C4-2B (cell line): ENCODE measurements around the gene NOL7.

Source experiments
- H3K27ac ChIP-seq: fragments of 450-650 bp; 2 replicates; pipeline ENCODE4 v1.5.1; 2017
- ZFX ChIP-seq: fragments of 450-650 bp; IDR thresholded peaks from 2 replicates; pipeline ENCODE4 v1.6.1; 2017
- TF ChIP-seq, protein P1 (sequence below): fragments of 450-650 bp; conservative IDR thresholded peaks from 2 replicates; pipeline ENCODE4 v1.5.1; 2017; ENCODE audit warnings: mild to moderate bottlenecking

The NOL7 gene

DNA sequence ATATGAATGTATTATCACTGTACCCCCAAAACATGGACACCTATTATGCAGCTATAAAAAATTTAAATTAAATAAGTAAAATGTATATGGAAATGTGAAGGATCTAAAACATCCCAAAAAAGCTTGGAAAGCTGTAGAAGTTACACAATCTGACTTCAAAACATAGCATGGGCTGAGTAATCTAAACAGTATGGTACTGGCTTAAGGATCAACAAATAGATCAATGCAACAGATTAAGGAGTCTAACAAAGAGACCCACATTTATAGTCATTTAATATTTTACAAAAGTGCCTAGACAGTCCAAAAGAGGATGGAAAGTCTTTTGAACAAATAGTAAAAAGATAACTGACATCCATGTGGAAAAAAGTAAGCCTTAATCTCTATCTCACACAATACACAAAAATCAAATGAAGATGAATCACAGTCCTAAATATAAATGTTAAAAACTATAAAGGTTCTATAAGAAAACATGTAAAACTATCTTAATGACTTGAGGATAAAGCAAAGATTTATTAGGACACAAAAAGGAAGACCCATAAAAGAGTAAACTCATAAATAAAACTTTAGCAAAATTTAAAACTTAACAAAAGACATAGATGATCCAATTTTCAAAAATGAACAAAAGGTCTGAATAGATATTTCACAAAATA lies 49.7 kb downstream of the NOL7 start:
- H3K27ac ChIP-seq: no peak overlapping the region

DNA sequence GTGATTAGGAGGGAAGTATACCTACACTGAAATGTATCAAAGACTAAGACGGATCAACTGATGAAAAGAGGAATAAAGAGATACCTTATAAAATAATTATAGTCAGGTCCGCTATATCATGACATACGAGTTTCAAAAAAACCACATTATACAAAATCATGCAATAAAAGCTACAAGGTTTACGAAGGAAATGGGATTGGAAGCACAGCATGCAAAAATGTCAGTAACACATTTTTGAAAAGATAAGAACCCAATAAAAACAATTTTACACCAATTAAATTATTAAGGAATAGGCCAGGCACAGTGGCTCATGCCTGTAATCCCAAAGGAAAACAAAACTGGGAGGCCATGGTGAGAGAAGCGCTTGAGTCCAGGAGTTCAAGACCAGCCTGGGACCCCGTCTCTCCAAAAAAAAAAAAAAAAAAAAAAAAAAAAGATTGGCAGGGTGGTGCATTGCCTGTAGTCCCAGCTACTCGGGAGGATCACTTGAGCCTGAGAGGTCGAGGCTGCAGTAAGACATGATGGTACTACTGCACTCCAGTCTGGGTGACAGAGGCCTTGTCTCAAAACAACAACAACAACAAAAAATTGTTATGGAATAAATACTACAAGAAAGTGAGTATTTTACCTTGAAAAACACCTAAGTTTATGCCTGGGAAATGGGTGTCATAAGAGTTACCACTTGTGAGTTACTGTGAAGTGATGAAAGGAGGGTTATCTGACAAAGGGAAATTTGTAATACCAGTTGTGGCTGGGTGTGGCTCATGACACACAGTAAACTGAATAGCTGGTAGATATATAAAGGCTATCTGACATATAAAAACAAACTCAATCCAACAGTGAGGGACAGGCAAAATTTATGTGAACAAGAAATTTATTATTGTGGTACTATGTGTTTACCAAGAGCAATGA lies 51.3 kb downstream of the NOL7 start:
- no peak overlapping the region for H3K27ac ChIP-seq
- no peak for TF ChIP-seq ZFX
- TF ChIP-seq, protein P1, sequence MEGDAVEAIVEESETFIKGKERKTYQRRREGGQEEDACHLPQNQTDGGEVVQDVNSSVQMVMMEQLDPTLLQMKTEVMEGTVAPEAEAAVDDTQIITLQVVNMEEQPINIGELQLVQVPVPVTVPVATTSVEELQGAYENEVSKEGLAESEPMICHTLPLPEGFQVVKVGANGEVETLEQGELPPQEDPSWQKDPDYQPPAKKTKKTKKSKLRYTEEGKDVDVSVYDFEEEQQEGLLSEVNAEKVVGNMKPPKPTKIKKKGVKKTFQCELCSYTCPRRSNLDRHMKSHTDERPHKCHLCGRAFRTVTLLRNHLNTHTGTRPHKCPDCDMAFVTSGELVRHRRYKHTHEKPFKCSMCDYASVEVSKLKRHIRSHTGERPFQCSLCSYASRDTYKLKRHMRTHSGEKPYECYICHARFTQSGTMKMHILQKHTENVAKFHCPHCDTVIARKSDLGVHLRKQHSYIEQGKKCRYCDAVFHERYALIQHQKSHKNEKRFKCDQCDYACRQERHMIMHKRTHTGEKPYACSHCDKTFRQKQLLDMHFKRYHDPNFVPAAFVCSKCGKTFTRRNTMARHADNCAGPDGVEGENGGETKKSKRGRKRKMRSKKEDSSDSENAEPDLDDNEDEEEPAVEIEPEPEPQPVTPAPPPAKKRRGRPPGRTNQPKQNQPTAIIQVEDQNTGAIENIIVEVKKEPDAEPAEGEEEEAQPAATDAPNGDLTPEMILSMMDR: no peak

More for the DNA sequence above, 49.7 kb downstream of the NOL7 start:
- TF ChIP-seq ZFX: no peak
- TF ChIP-seq, protein P1: no peak

GRCh38 chr6:13667655-13668054 lies 52.5 kb downstream of the NOL7 start:
- TF ChIP-seq ZFX: no peak
- TF ChIP-seq, protein P1: no peak
- H3K27ac ChIP-seq: no peak overlapping the region

DNA sequence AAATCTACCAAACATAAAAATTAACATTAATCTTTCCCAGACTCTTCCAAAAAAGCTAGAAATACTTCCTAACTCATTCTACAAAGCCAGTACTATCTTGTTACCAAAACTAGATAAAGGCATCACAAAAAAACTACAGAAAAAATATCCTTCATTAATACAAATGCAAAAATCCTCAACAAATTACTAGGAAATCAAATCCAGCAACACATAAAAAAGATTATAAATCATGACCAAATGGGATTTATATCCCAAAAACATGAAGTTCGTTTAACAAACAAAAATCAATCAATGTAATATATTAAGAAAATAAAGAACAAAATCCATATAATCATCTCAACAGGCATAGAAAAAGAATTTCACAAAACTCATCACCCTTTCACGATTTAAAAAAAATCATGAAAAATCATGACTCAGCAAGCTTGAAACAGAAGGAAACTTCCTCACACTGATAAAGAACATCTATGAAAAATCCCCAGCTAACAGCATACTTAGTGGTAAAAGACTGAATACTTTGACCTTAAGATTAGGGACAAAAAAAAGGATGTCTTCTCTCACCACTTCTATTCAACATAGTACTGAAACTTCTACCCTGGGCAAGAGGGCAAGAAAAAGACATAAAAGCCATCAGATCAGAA lies 53.3 kb downstream of the NOL7 start:
- no peak overlapping the region for H3K27ac ChIP-seq
- no peak for TF ChIP-seq ZFX

GRCh38 chr6:13669476-13669875 lies 54.3 kb downstream of the NOL7 start:
- no peak overlapping the region for H3K27ac ChIP-seq
- TF ChIP-seq, protein P1: no peak
- no peak for TF ChIP-seq ZFX
